Stimulated activated CD4-positive, alpha-beta T cell treated with anti-CD3 and anti-CD28 coated beads, Interleukin-2, amount 100 ng/mL, for 4 hours (primary cell): ENCODE data around the gene PROB1.
"Not testable (repeated sequence)": the region's sequence is repeated elsewhere in the genome, so short reads cannot be mapped to it uniquely, and the experiment has no call there.

Experiments used
- DNase-seq: peaks from one replicate; pipeline ENCODE4 v3.0.0-alpha.2; 2020; ENCODE audit warnings: low read depth

The PROB1 gene

GRCh38 chr5:139414581-139415130 lies 19.8 kb upstream of the PROB1 start:
- DNase-seq: no peak

GRCh38 chr5:139413963-139414362 lies 19.1 kb upstream of the PROB1 start:
- DNase-seq: no peak

- DNase-seq: no peak
Observed at GRCh38 chr5:139413153-139413552, 18.2 kb upstream of the PROB1 start.

- DNase-seq: no peak
Observed at GRCh38 chr5:139410993-139411828, 16.3 kb upstream of the PROB1 start.

- no peak for DNase-seq
Observed at GRCh38 chr5:139410121-139410992, 15.5 kb upstream of the PROB1 start.

- not testable (repeated sequence) for DNase-seq
Observed at GRCh38 chr5:139409116-139409515, 14.2 kb upstream of the PROB1 start.

GRCh38 chr5:139408191-139408590 lies 13.3 kb upstream of the PROB1 start:
- DNase-seq: no peak

GRCh38 chr5:139407517-139407916 lies 12.6 kb upstream of the PROB1 start:
- no peak for DNase-seq

- DNase-seq: no peak
Observed at GRCh38 chr5:139406963-139407362, 12.1 kb upstream of the PROB1 start.

GRCh38 chr5:139404484-139404840 lies 9.6 kb upstream of the PROB1 start:
- DNase-seq: no peak

GRCh38 chr5:139403787-139404483 lies 9.0 kb upstream of the PROB1 start, which contains the start of gene SPATA24:
Gene SPATA24 (minus strand): TSS chr5:139404089. CDS start chr5:139404060, 29 bp downstream.
- DNase-seq: peak; percentile 98

GRCh38 chr5:139403418-139403786 lies 8.5 kb upstream of the PROB1 start:
- no peak for DNase-seq

GRCh38 chr5:139402561-139403158 lies 7.8 kb upstream of the PROB1 start:
- DNase-seq: no peak

GRCh38 chr5:139401546-139401945 lies 6.6 kb upstream of the PROB1 start:
- DNase-seq: no peak

GRCh38 chr5:139399501-139400121 lies 4.7 kb upstream of the PROB1 start:
- DNase-seq: no peak

GRCh38 chr5:139397921-139398320 lies 3.0 kb upstream of the PROB1 start:
- DNase-seq: no peak

GRCh38 chr5:139396691-139397090 lies 1.8 kb upstream of the PROB1 start:
- no peak for DNase-seq

- no peak for DNase-seq
Observed at GRCh38 chr5:139395844-139396640, 1.1 kb upstream of the PROB1 start.

GRCh38 chr5:139394123-139394653 lies 716 bp downstream of the PROB1 start:
- no peak for DNase-seq

- no peak for DNase-seq
Observed at GRCh38 chr5:139393497-139394122, 1.3 kb downstream of the PROB1 start.
